NCI-H2196 (cell line): ENCODE data around the gene CISTR.
A peak's percentile ranks its signal among the peaks of the same experiment; 100 is the strongest.
"Not testable (repeated sequence)": the region's sequence is repeated elsewhere in the genome, so short reads cannot be mapped to it uniquely, and the experiment has no call there.

Experiments used
- DNase-seq: peaks from one replicate; lab custom pipeline; 2025; ENCODE audit not compliant: unreplicated experiment; lab: John Stamatoyannopoulos, UW

CISTR gene

GRCh38 chr12:53720946-53721345 is 30.8 kb downstream of the CISTR start:
- no peak for DNase-seq

DNA sequence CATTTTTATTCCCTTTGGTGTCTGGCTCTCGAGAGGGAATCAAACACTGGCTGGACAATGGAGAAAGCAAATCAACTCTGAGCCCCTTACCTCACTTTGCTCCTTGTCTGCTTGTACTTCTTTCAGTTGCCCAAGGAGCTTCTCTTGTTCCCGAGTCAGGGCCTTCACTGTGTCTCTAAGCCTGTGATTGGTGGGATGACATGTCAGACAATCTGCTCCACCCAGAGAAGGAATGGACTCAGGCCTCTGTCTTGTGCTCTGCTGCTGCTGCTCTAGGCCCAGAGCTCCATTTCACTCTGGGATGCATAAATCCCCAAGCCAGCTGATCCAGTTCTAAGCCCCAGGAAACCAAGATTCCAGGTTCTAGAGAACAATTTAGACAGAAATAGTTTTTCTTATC is 32.1 kb downstream of the CISTR start:
- DNase-seq, result no peak

GRCh38 chr12:53718567-53718966 is 33.2 kb downstream of the CISTR start:
- DNase-seq, result not testable (repeated sequence)

DNA sequence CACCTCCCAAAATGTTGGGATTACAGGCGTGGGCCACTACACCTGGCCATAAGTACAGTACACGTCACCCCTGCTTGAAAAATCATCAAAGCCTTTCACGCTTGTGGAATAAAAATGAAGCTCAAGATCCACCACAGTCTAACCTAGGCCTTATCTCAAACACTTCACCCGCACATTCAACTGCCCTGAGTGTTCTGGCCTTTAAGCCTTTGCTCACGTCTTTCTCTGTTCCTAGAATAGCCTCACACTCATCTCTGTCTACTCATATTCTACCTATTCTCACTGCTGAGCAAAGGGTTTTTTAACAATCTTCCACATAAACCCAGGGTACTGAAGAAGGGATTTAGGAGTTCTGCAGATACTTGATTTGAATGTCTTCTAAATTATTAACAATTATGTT is 34.5 kb downstream of the CISTR start:
- DNase-seq, result no peak

DNA sequence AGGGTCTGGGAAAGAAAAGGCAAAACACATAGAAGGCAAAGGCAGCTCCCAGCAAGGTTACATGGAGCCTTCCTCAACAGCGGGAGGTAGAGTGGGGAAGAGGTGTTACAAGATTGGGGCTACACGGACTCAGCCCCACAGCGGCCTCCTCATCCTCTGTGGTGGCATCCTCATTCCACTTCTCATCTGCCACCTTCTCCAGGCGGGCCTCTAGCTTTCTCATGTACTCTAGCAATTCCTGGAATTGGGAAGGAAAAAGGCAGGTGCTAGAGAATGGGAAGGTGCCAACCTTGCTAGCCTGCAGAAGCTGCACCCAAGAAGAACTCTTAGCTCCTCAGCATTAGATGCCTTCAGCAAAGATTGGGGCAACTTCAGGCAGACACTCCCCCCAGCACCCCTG is 37.8 kb downstream of the CISTR start:
- DNase-seq, result no peak

DNA sequence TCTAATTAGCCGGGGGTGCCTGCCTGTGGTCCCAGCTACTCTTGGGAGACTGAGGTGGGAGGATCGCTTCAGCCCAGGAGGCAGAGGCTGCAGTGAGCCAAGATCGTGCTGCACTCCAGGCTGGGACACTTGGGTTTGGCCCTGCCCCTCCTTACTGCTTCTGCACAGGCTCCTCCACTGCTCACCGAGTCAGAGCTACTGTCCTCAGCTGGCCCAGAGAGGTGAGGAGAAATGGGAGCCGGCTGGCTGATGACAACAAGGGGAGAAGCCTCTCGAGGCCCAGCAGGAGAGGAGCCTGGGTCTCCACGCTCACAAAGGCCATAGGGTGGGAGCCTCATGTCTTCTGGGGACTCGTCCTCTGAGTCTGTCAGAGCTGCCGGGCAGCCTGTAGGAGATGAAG is 38.3 kb downstream of the CISTR start:
- no peak for DNase-seq

- DNase-seq, result no peak
Measured at GRCh38 chr12:53712059-53712643, 39.6 kb downstream of the CISTR start.

DNA sequence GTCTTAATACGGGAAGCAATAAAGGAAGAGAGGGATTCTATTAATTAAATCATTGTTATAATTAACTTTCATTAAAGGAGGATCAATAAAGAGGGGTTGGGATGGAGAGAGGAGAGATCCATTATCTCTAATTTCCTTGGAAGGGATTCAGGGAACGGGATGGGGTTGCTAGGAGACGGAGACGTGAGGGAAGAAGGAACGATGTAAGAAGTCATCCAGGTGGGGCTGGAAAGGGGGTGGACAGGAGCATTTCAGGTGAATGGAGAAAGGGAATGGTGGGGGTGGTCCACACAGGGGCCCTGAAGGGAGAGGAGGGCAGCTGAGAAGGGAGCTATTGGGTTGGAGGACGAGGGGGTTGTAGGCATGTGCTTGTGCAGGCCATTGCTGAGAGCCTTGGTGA is 41.7 kb downstream of the CISTR start:
- no peak for DNase-seq

DNA sequence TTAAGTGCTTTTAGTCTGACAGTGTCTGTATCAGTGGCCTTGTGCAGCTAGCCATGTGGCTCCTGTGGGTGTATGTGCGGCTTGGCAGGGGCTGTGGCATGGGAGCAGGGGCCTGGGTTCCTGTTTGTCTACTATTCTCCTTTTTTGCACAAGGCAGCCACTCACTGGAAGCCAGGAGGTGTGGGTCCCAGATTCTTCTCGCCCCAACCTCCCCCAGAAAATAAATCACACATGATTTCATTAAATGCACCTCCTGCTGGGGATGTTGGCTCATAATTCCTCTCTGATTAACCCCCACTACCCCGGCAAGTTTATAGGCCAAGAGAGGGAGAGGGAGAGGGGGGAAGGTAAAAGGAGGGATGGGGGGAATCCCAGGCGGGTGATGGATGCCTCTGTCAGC is 42.1 kb downstream of the CISTR start:
- DNase-seq, result no peak

DNA sequence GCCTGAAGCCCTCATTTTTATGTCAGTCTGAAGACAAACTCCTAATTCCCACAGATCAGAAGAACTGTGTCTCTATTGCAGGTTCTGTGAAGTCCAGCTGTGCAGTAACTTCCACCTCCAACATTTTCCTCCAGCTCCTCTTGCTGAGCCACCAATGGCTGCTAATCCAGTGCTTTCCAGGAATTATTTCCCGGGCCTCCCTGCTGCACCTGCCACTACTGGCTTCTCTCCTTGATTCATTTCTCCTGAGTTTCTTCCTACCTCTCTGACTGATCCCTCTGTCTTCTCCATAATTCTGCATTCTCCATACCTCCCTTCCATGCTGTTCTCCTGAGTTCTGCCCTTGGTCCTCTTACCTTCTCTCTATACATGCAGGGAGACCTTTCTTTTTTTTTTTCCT is 45.7 kb downstream of the CISTR start:
- DNase-seq, result no peak

- no peak for DNase-seq
Measured at GRCh38 chr12:53703756-53704155, 48.0 kb downstream of the CISTR start.

GRCh38 chr12:53701518-53702264 is 50.1 kb downstream of the CISTR start:
- DNase-seq, result peak; percentile 73

DNA sequence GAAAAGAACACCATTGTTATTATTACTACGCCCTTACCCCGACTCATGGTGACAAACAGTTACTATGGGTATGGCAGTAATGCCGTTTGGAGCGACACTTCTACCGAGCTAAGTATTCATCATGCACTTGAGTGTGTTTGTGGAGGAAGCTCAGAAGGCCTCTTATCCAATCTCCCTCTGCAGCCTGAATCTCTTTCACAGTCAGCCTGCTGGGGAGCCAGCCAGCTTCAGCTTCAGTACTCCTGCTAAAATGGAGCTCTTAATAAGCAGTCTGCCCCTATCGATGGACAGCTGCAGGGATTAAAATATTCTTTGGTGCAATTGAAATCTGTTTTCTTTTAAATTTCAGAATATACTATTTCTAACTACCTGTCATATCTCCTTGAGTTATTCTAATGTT is 51.2 kb downstream of the CISTR start:
- no peak for DNase-seq

DNA sequence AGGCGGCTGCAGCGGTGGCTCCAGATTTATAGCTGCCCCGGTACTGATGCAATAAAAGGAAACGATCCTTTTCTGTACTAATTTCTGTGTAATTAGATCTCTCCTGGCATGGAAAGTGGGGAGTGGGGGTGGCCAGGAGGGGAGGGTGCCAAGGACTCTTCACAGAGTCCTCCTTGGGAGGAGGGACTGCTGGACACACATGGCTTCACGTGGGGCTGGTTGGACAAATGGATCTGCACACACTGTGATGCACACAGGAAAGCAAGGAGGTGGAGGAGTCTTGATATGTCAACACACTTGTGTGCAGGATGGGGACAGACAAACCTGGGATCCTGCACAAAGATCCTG is 52.1 kb downstream of the CISTR start:
- no peak for DNase-seq

DNA sequence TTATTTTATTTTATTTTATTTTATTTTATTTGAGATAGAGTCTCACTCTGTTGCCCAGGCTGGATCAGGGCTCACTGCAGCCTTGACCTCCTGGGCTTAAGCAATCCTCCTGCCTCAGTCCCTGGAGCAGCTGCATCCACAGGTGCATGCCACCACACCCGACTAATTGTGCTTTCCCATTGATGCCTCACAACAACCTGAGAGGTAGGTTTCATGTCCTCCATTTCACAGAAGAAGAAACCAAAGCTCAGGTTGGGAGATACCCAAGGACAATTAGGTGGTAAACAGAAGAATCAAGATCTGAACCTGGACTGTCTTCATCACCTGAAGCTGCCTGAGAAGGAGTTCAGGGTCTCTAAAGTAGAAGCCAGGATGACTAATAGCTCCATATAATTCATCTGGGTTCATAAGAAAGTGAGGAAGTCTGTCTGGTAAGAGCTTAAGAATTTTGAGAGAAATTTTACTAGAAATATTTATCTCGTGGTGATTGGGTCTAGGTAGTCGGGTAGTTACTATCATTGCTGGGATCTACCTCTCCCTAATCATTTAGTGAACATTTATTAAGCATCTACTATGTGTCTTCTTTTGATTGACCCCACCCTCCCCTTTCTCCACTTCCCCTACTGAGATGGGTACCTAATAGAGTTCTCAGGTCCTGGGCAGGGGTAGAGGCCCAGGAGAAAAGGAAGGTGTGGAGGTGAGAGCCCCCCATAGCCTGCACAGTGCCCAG is 52.7 kb downstream of the CISTR start:
- DNase-seq, result no peak

DNA sequence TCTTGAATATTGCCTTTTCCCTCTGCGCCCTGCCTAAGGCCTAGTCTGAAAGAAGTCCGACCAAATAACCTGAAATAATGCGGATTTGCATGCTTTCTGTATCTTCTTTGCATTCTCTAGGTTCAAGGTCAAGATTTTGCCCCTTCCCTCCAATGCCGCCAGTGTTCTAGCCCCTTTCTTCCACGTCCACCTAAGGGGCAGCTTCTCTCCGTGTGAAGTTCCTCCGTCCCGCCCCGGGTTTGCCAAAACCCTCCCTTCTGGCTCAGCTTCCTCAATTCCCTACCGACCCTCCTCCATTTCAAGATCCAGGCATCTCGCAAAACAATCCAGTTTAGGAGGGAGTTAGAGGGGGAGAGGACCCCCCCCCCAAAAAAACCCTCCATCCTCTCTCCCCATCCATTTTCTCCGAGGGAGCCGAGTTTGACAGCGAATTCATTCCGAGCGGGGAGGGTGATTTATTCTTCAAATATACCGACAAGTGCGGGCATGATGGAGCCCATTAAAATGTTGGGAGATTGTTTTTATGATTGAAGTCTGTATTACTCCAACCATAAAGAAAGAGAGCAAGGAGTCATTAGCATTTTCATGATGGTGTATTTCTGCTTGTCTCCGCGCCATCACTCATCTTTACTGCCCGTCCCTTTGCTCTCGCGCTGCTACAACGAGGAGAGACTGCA is 55.0 kb downstream of the CISTR start:
- DNase-seq, result no peak
